ENCODE measurements around the gene PARD3.

DNA sequence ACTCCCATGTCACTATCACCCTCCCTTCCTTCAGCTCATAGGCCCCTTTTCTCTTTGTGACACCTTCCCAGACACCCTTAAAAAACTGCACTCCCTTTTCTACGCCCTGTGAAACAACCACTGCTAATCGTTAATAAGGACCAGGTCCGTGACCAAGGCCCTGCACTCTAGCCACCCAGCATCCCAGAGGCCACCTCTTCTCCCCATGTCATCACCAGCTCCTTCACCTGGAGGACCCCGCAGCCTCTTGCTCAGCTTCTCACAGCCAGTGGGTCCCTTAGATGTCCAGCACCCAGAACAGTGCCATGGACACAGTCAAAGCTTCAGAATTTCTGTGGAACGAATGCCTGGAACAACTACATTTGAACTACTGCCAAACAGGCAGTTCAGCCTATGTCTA lies 2.3 kb downstream of the PARD3 start:
- TF ChIP-seq, protein P1, sequence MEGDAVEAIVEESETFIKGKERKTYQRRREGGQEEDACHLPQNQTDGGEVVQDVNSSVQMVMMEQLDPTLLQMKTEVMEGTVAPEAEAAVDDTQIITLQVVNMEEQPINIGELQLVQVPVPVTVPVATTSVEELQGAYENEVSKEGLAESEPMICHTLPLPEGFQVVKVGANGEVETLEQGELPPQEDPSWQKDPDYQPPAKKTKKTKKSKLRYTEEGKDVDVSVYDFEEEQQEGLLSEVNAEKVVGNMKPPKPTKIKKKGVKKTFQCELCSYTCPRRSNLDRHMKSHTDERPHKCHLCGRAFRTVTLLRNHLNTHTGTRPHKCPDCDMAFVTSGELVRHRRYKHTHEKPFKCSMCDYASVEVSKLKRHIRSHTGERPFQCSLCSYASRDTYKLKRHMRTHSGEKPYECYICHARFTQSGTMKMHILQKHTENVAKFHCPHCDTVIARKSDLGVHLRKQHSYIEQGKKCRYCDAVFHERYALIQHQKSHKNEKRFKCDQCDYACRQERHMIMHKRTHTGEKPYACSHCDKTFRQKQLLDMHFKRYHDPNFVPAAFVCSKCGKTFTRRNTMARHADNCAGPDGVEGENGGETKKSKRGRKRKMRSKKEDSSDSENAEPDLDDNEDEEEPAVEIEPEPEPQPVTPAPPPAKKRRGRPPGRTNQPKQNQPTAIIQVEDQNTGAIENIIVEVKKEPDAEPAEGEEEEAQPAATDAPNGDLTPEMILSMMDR (IDR thresholded peaks at IDR 0.05), result no peak
- no peak for TF ChIP-seq POLR2A (IDR thresholded peaks at IDR 0.05)
